Thyroid gland (tissue), 4 donors: ENCODE measurements around the gene SYNPO2.

ENCODE experiments used
- POLR2A ChIP-seq, 2 donors: fragments of 450-650 bp; IDR thresholded peaks; one replicate each; pipeline ENCODE4 v1.6.1; 2017; ENCODE audit warnings: antibody characterized with exemption in 2 of 2, mild to moderate bottlenecking in 2 of 2, moderate library complexity in 1 of 2
- TF ChIP-seq, protein P1 (sequence below), 6 experiments: fragments of 200-600 bp in 3 of 6; fragments of 450-650 bp in 3 of 6; sonication (generic) in 3 of 6; IDR thresholded peaks; one replicate each; pipeline ENCODE4 v1.5.1; 2016 to 2019; ENCODE audit warnings: antibody characterized with exemption in 6 of 6, mild to moderate bottlenecking in 2 of 6, inconsistent platforms in 1 of 6, moderate library complexity in 1 of 6

- TF ChIP-seq, protein P1, sequence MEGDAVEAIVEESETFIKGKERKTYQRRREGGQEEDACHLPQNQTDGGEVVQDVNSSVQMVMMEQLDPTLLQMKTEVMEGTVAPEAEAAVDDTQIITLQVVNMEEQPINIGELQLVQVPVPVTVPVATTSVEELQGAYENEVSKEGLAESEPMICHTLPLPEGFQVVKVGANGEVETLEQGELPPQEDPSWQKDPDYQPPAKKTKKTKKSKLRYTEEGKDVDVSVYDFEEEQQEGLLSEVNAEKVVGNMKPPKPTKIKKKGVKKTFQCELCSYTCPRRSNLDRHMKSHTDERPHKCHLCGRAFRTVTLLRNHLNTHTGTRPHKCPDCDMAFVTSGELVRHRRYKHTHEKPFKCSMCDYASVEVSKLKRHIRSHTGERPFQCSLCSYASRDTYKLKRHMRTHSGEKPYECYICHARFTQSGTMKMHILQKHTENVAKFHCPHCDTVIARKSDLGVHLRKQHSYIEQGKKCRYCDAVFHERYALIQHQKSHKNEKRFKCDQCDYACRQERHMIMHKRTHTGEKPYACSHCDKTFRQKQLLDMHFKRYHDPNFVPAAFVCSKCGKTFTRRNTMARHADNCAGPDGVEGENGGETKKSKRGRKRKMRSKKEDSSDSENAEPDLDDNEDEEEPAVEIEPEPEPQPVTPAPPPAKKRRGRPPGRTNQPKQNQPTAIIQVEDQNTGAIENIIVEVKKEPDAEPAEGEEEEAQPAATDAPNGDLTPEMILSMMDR (IDR thresholded peaks at IDR 0.05): no peak
- no peak for TF ChIP-seq POLR2A (IDR thresholded peaks at IDR 0.05)
Measured at GRCh38 chr4:118941149-118941548, 52.5 kb downstream of the SYNPO2 start.
